ENCODE data around the gene SLCO3A1.

SLCO3A1 gene

GRCh38 chr15:92163641-92164040, 310.1 kb downstream of the SLCO3A1 start:
- TF ChIP-seq CTCF (IDR thresholded peaks at IDR 0.05; ENCODE audit: borderline replicate concordance, extremely low read depth, low read length, poor library complexity, severe bottlenecking) (no peak), EZH2 (IDR thresholded peaks at IDR 0.05; ENCODE audit: borderline replicate concordance, low read depth, low read length, severe bottlenecking) (no peak)
- no peak for ATAC-seq (ENCODE audit: insufficient read depth, low read depth)
- no peak overlapping the region for H2AFZ ChIP-seq (ENCODE audit: low read depth, low read length)
- H3K4me2 ChIP-seq (ENCODE audit: insufficient read depth, low read length) = no peak overlapping the region
- H3K4me1 ChIP-seq (ENCODE audit: insufficient read depth, low read length) = no peaks in the 10 kb centered on the region
- no peaks in the 10 kb centered on the region for H3K79me2 ChIP-seq (ENCODE audit: insufficient read depth, low read length)
- H3K27ac ChIP-seq (ENCODE audit: low read length) = no peak overlapping the region
- no peak overlapping the region for H3K9ac ChIP-seq (ENCODE audit: low read depth, low read length)
- no peak for DNase-seq
- no peaks in the 10 kb centered on the region for H3K27me3 ChIP-seq (ENCODE audit: insufficient read depth, low read length, poor library complexity)
- H3K4me3 ChIP-seq (ENCODE audit: low read depth in 1 of 2, low read length in 2 of 2) = no peak overlapping the region
- H4K20me1 ChIP-seq (ENCODE audit: insufficient read depth, low read length) = no peaks in the 10 kb centered on the region
- H3K36me3 ChIP-seq (ENCODE audit: insufficient read depth, low read length) = no peaks in the 10 kb centered on the region
- H3K9me3 ChIP-seq (ENCODE audit: insufficient read depth, low read length, severe bottlenecking) = no peaks in the 10 kb centered on the region

- H3K9ac ChIP-seq (ENCODE audit: low read depth, low read length) = no peak overlapping the region
- H3K4me1 ChIP-seq (ENCODE audit: insufficient read depth, low read length) = no peaks in the 10 kb centered on the region
- no peaks in the 10 kb centered on the region for H4K20me1 ChIP-seq (ENCODE audit: insufficient read depth, low read length)
- H3K27me3 ChIP-seq (ENCODE audit: insufficient read depth, low read length, poor library complexity) = peaks cover under 1% of the 10 kb centered on the region
- no peak overlapping the region for H2AFZ ChIP-seq (ENCODE audit: low read depth, low read length)
- no peak for DNase-seq
- H3K4me3 ChIP-seq (ENCODE audit: low read depth in 1 of 2, low read length in 2 of 2) = no peak overlapping the region
- no peaks in the 10 kb centered on the region for H3K79me2 ChIP-seq (ENCODE audit: insufficient read depth, low read length)
- H3K4me2 ChIP-seq (ENCODE audit: insufficient read depth, low read length) = no peak overlapping the region
- no peak overlapping the region for H3K27ac ChIP-seq (ENCODE audit: low read length)
- ATAC-seq (ENCODE audit: insufficient read depth, low read depth) = no peak
- no peaks in the 10 kb centered on the region for H3K36me3 ChIP-seq (ENCODE audit: insufficient read depth, low read length)
- no peaks in the 10 kb centered on the region for H3K9me3 ChIP-seq (ENCODE audit: insufficient read depth, low read length, severe bottlenecking)
- no peak for TF ChIP-seq CTCF (IDR thresholded peaks at IDR 0.05; ENCODE audit: borderline replicate concordance, extremely low read depth, low read length, poor library complexity, severe bottlenecking)
- TF ChIP-seq EZH2 (IDR thresholded peaks at IDR 0.05; ENCODE audit: borderline replicate concordance, low read depth, low read length, severe bottlenecking) = no peak
Measured at GRCh38 chr15:92164327-92165000, 311.0 kb downstream of the SLCO3A1 start.

- Histone ChIP-seq H3K4me2 (ENCODE audit: insufficient read depth, low read length) (no peak overlapping the region), H3K27ac (ENCODE audit: low read length) (no peak overlapping the region), H3K4me1 (ENCODE audit: insufficient read depth, low read length) (no peaks in the 10 kb centered on the region)
Measured at GRCh38 chr15:92165001-92165346, 311.5 kb downstream of the SLCO3A1 start.

More at GRCh38 chr15:92165001-92165346, 311.5 kb downstream of the SLCO3A1 start:
- Histone ChIP-seq H4K20me1 (ENCODE audit: insufficient read depth, low read length) (no peaks in the 10 kb centered on the region), H3K9ac (ENCODE audit: low read depth, low read length) (no peak overlapping the region), H3K9me3 (ENCODE audit: insufficient read depth, low read length, severe bottlenecking) (no peaks in the 10 kb centered on the region), H3K36me3 (ENCODE audit: insufficient read depth, low read length) (no peaks in the 10 kb centered on the region), H3K4me3 (ENCODE audit: low read depth in 1 of 2, low read length in 2 of 2) (no peak overlapping the region), H3K27me3 (ENCODE audit: insufficient read depth, low read length, poor library complexity) (peaks cover 2% of the 10 kb centered on the region), H2AFZ (ENCODE audit: low read depth, low read length) (no peak overlapping the region), H3K79me2 (ENCODE audit: insufficient read depth, low read length) (no peaks in the 10 kb centered on the region)
- TF ChIP-seq CTCF (IDR thresholded peaks at IDR 0.05; ENCODE audit: borderline replicate concordance, extremely low read depth, low read length, poor library complexity, severe bottlenecking) (no peak), EZH2 (IDR thresholded peaks at IDR 0.05; ENCODE audit: borderline replicate concordance, low read depth, low read length, severe bottlenecking) (no peak)
- ATAC-seq (ENCODE audit: insufficient read depth, low read depth) (no peak), DNase-seq (no peak)
